ENCODE data around the gene EPB41L1. TPM values are rescaled to one million over a fixed set of nuclear protein-coding genes. Genes with fewer than 3 reads are reported as not detected.

Gene EPB41L1
- total RNA-seq, 1 experiment from 2014 or later, result 8.6 TPM

DNA sequence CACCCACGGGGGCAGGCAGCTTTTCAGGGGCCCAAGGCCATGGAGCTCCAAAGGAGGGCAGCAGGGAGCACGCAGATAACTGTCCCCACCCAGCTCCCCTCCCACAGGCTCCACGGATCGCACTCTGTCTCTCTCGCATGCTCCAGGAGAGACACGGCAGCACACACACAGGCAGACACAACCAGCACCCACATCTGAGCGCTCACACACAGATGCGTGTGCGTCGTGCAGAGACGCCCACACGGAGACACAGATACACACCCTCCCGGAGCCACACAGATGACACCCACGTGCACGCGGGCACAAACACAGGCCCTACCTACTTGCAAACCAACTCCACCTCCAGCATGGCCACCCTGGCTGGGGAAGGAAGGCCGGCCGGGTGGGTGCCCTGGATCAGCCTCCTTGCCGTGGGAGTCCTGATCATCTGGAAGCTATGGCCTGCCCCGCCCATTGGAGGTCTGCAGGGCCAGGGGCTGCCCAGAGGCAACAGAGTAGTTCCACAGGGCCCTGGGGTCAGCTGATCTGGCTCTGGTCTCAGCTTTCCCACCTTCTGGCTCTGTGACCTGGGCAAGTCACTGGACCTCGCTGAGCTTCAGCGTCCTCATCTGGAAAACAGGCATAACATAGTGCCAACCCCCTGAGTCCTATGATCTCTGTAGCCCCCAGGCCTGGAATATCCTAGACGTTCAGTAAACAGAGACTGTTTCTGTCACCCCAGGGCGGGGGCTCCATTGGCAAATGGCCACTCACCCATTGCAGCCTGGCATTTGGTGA, 113.3 kb downstream of the EPB41L1 start:
- Histone ChIP-seq H3K9me3 (ENCODE audit: control insufficient read depth, insufficient read depth, low read depth, low read length) (no peaks in the 10 kb centered on the region), H3K27ac (ENCODE audit: low read length) (no peak overlapping the region), H3K4me3 (ENCODE audit: low read depth in 2 of 2, low read length in 2 of 2) (no peak overlapping the region), H3K4me1 (ENCODE audit: control insufficient read depth, insufficient read depth, low read length) (no peaks in the 10 kb centered on the region), H3K27me3 (ENCODE audit: control insufficient read depth, insufficient read depth, low read length) (no peaks in the 10 kb centered on the region), H3K36me3 (ENCODE audit: control insufficient read depth, insufficient read depth, low read length) (no peaks in the 10 kb centered on the region)
- CTCF ChIA-PET, result interaction anchor here (0.7 kb wide), 1 partner anchor 275 kb away, joined by 4 read pairs; no protein-coding TSS in a partner anchor
- no peak for TF ChIP-seq POLR2AphosphoS5 (IDR thresholded peaks at IDR 0.05; ENCODE audit: low read depth, low read length)
- TF ChIP-seq TCF7L2 (IDR thresholded peaks at IDR 0.05; ENCODE audit: low read depth, low read length), result no peak
- no peak for TF ChIP-seq SIN3A (IDR thresholded peaks at IDR 0.05; ENCODE audit: borderline replicate concordance, insufficient read depth, low read depth, low read length)
- TF ChIP-seq, protein P1, sequence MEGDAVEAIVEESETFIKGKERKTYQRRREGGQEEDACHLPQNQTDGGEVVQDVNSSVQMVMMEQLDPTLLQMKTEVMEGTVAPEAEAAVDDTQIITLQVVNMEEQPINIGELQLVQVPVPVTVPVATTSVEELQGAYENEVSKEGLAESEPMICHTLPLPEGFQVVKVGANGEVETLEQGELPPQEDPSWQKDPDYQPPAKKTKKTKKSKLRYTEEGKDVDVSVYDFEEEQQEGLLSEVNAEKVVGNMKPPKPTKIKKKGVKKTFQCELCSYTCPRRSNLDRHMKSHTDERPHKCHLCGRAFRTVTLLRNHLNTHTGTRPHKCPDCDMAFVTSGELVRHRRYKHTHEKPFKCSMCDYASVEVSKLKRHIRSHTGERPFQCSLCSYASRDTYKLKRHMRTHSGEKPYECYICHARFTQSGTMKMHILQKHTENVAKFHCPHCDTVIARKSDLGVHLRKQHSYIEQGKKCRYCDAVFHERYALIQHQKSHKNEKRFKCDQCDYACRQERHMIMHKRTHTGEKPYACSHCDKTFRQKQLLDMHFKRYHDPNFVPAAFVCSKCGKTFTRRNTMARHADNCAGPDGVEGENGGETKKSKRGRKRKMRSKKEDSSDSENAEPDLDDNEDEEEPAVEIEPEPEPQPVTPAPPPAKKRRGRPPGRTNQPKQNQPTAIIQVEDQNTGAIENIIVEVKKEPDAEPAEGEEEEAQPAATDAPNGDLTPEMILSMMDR (IDR thresholded peaks at IDR 0.05), result no peak
- POLR2A ChIA-PET, result interaction anchor here (0.6 kb wide), 1 partner anchor 24 kb away, joined by 3 read pairs; no protein-coding TSS in a partner anchor
- intact Hi-C loops (cut with micrococcal nuclease; ENCODE audit: unreplicated experiment) (no loop called here), in situ Hi-C loops (cut with HindIII; ENCODE audit: low pct_unique_long_range_greater_than_20kb, low sequenced_read_pairs) (no loop called here)
- no TSS peak for BruUV-seq (replicated peaks)
- no peak for ATAC-seq
- DNase-seq (ENCODE audit: low read depth, low spot score), result no peak

- intact Hi-C loops (cut with micrococcal nuclease; ENCODE audit: unreplicated experiment), result no loop called here
- Histone ChIP-seq H3K27ac (ENCODE audit: low read length) (no peak overlapping the region), H3K36me3 (ENCODE audit: control insufficient read depth, insufficient read depth, low read length) (no peaks in the 10 kb centered on the region), H3K4me1 (ENCODE audit: control insufficient read depth, insufficient read depth, low read length) (no peaks in the 10 kb centered on the region), H3K9me3 (ENCODE audit: control insufficient read depth, insufficient read depth, low read depth, low read length) (no peaks in the 10 kb centered on the region), H3K4me3 (ENCODE audit: low read depth in 2 of 2, low read length in 2 of 2) (no peak overlapping the region), H3K27me3 (ENCODE audit: control insufficient read depth, insufficient read depth, low read length) (no peaks in the 10 kb centered on the region)
- ChIA-PET POLR2A (interaction anchor here (0.6 kb wide), 1 partner anchor 25 kb away, joined by 3 read pairs; no protein-coding TSS in a partner anchor), CTCF (interaction anchor here (0.7 kb wide), 1 partner anchor 276 kb away, joined by 4 read pairs; no protein-coding TSS in a partner anchor)
- ATAC-seq (no peak), DNase-seq (ENCODE audit: low read depth, low spot score) (no peak)
- BruUV-seq (replicated peaks), result no TSS peak
- in situ Hi-C loops (cut with HindIII; ENCODE audit: low pct_unique_long_range_greater_than_20kb, low sequenced_read_pairs), result no loop called here
- TF ChIP-seq SIN3A (IDR thresholded peaks at IDR 0.05; ENCODE audit: borderline replicate concordance, insufficient read depth, low read depth, low read length) (no peak), TCF7L2 (IDR thresholded peaks at IDR 0.05; ENCODE audit: low read depth, low read length) (no peak), REST (IDR thresholded peaks at IDR 0.05; ENCODE audit: insufficient read depth in 1 of 2, low read depth in 2 of 2, low read length in 1 of 2) (no peak), POLR2AphosphoS5 (IDR thresholded peaks at IDR 0.05; ENCODE audit: low read depth, low read length) (no peak)
- TF ChIP-seq, protein P1 (IDR thresholded peaks at IDR 0.05), result no peak
Observed at GRCh38 chr20:36268440-36269342, 114.2 kb downstream of the EPB41L1 start.

Data from Panc1 (cell line).